HepG2 (cell line): Measurements from ENCODE around the gene SPRR4. TPM values are rescaled to one million over a fixed set of nuclear protein-coding genes. Genes with fewer than 3 reads are reported as not detected.
A peak's percentile ranks its signal among the peaks of the same experiment; 100 is the strongest.

Experiments
- NR2F1 ChIP-seq, 2 experiments: fragments of 450-650 bp in 1 of 2; formaldehyde crosslinking in 1 of 2; IDR thresholded peaks; 2 replicates each; pipeline versions ENCODE4 v1.5.0 to v1.6.1; 2016 to 2020; ENCODE audit warnings: mild to moderate bottlenecking in 1 of 2, missing compliant biosample characterization in 1 of 2, missing genetic modification reagents in 1 of 2, moderate library complexity in 1 of 2
- RXRB ChIP-seq: IDR thresholded peaks from 2 replicates; pipeline ENCODE4 v1.6.1; 2016; ENCODE audit warnings: borderline replicate concordance, missing genetic modification reagents, missing compliant biosample characterization
- SMC3 ChIP-seq: IDR thresholded peaks from 2 replicates; pipeline ENCODE4 v1.6.1; 2011; ENCODE audit warnings: low read length, improper control_type of control experiment
- ZBTB1 ChIP-seq: sonication (generic); formaldehyde crosslinking; IDR thresholded peaks from 2 replicates; pipeline ENCODE4 v1.4.0; 2020; ENCODE audit warnings: missing genetic modification reagents, borderline replicate concordance
- ZKSCAN8 ChIP-seq: IDR thresholded peaks from 2 replicates; pipeline ENCODE4 v1.6.1; 2016; ENCODE audit warnings: borderline replicate concordance, missing genetic modification reagents, missing compliant biosample characterization
- ZNF333 ChIP-seq: sonication (generic); formaldehyde crosslinking; IDR thresholded peaks from 2 replicates; pipeline ENCODE4 v1.4.0; 2020; ENCODE audit warnings: mild to moderate bottlenecking, missing genetic modification reagents, borderline replicate concordance
- ZNF350 ChIP-seq: sonication (generic); formaldehyde crosslinking; IDR thresholded peaks from 2 replicates; pipeline ENCODE4 v1.4.0; 2020; ENCODE audit warnings: mild to moderate bottlenecking, low read depth, missing genetic modification reagents, borderline replicate concordance
- ZNF619 ChIP-seq: sonication (generic); formaldehyde crosslinking; IDR thresholded peaks from 2 replicates; pipeline ENCODE4 v1.4.0; 2020; ENCODE audit warnings: mild to moderate bottlenecking, missing genetic modification reagents
- ZNF737 ChIP-seq: sonication (generic); formaldehyde crosslinking; IDR thresholded peaks from 2 replicates; pipeline ENCODE4 v1.5.0; 2020; ENCODE audit warnings: missing genetic modification reagents, mild to moderate bottlenecking, borderline replicate concordance
- polyA plus RNA-seq, 8 experiments: library from polyadenylated mRNA; depleted of rRNA in 3 of 8; stranded (reverse) in 7 of 8; unstranded in 1 of 8; fragments of >200 nt; fragmentation: Illumina TruSeq in 4 of 8; extraction: Trizol in 4 of 8; gene quantifications; 2 replicates each; pipeline versions ENCODE4 v1.2.1 to v1.2.3, GENCODE V29; 2011 to 2016; ENCODE audit warnings: low read depth in 4 of 8, missing spikeins in 1 of 8, mixed read lengths in 1 of 8; ENCODE audit not compliant: insufficient read depth in 1 of 8
- total RNA-seq, 5 experiments: library from RNA; depleted of rRNA; stranded (reverse); fragments of >200 nt; fragmentation: Illumina TruSeq; extraction: Trizol; gene quantifications; 2 replicates each; pipeline ENCODE4 v1.2.3, GENCODE V29; 2016; ENCODE audit warnings: low read depth in 1 of 5
- TF ChIP-seq, protein P1 (sequence below): sonication (generic); formaldehyde crosslinking; IDR thresholded peaks from 2 replicates; pipeline ENCODE4 v1.5.1; 2020; ENCODE audit warnings: mild to moderate bottlenecking, missing genetic modification reagents, moderate library complexity
- TF ChIP-seq, protein P2 (sequence below): sonication (generic); formaldehyde crosslinking; IDR thresholded peaks from 2 replicates; pipeline ENCODE4 v1.8.0; 2022; ENCODE audit warnings: missing genetic modification reagents, low read depth, mild to moderate bottlenecking, borderline replicate concordance
- TF ChIP-seq, protein P3 (sequence below): sonication (generic); formaldehyde crosslinking; IDR thresholded peaks from 2 replicates; pipeline ENCODE4 v1.8.0; 2022; ENCODE audit warnings: mild to moderate bottlenecking, missing genetic modification reagents
- TF ChIP-seq, protein P4 (sequence below): sonication (generic); formaldehyde crosslinking; IDR thresholded peaks from 2 replicates; pipeline ENCODE4 v1.8.0; 2022; ENCODE audit warnings: mild to moderate bottlenecking, missing genetic modification reagents; ENCODE audit not compliant: insufficient replicate concordance

The SPRR4 gene
- total and polyA plus RNA-seq, 2 of the 13 experiments (the other 11 are each of a cell fraction or from before 2014, with no cell fraction given), result not detected

DNA sequence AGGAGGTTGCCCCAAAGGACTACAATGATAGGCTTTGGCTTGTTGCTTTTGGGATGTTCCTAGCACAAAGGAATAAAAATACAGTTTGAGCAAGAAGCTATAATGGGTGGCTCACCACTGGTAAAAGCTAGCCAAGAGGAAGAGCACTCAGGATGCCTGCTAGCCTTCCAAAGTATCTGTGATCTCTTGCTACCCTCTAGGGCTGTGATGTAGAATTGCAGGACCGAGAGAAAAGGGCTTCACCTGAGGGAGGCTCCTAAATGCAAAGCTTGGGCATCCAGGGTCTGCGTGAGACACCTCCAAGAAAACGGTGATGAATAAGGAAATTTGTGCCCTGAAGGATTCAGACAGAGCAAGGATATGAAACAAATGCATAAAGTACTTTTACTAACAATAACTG, 44.4 kb upstream of the SPRR4 start (continued):
- TF ChIP-seq SMC3 (peak; percentile 23; the same call in 1 of the 2 replicates), ZBTB1 (CRISPR knock-in tag) (no peak), ZNF737 (CRISPR knock-in tag) (no peak), ZNF333 (CRISPR knock-in tag) (no peak), NR2F1 (CRISPR knock-in tag; IDR thresholded peaks at IDR 0.05) (no peak), ZKSCAN8 (CRISPR knock-in tag) (no peak), ZNF619 (CRISPR knock-in tag) (no peak), ZNF350 (CRISPR knock-in tag) (no peak), RXRB (CRISPR knock-in tag) (no peak)
- TF ChIP-seq, protein P1, sequence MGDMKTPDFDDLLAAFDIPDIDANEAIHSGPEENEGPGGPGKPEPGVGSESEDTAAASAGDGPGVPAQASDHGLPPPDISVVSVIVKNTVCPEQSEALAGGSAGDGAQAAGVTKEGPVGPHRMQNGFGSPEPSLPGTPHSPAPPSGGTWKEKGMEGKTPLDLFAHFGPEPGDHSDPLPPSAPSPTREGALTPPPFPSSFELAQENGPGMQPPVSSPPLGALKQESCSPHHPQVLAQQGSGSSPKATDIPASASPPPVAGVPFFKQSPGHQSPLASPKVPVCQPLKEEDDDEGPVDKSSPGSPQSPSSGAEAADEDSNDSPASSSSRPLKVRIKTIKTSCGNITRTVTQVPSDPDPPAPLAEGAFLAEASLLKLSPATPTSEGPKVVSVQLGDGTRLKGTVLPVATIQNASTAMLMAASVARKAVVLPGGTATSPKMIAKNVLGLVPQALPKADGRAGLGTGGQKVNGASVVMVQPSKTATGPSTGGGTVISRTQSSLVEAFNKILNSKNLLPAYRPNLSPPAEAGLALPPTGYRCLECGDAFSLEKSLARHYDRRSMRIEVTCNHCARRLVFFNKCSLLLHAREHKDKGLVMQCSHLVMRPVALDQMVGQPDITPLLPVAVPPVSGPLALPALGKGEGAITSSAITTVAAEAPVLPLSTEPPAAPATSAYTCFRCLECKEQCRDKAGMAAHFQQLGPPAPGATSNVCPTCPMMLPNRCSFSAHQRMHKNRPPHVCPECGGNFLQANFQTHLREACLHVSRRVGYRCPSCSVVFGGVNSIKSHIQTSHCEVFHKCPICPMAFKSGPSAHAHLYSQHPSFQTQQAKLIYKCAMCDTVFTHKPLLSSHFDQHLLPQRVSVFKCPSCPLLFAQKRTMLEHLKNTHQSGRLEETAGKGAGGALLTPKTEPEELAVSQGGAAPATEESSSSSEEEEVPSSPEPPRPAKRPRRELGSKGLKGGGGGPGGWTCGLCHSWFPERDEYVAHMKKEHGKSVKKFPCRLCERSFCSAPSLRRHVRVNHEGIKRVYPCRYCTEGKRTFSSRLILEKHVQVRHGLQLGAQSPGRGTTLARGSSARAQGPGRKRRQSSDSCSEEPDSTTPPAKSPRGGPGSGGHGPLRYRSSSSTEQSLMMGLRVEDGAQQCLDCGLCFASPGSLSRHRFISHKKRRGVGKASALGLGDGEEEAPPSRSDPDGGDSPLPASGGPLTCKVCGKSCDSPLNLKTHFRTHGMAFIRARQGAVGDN (CRISPR knock-in tag), result no peak
- TF ChIP-seq, protein P2, sequence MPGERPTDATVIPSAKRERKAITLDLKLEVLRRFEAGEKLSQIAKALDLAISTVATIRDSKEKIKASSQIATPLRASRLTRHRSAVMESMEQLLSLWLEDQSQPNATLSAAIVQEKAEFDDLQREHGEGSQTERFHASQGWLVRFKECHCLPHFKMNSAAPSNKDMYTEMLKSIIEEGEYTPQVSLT (CRISPR knock-in tag), result no peak
- TF ChIP-seq, protein P3, sequence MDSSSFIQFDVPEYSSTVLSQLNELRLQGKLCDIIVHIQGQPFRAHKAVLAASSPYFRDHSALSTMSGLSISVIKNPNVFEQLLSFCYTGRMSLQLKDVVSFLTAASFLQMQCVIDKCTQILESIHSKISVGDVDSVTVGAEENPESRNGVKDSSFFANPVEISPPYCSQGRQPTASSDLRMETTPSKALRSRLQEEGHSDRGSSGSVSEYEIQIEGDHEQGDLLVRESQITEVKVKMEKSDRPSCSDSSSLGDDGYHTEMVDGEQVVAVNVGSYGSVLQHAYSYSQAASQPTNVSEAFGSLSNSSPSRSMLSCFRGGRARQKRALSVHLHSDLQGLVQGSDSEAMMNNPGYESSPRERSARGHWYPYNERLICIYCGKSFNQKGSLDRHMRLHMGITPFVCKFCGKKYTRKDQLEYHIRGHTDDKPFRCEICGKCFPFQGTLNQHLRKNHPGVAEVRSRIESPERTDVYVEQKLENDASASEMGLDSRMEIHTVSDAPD (CRISPR knock-in tag), result no peak
- TF ChIP-seq, protein P4, sequence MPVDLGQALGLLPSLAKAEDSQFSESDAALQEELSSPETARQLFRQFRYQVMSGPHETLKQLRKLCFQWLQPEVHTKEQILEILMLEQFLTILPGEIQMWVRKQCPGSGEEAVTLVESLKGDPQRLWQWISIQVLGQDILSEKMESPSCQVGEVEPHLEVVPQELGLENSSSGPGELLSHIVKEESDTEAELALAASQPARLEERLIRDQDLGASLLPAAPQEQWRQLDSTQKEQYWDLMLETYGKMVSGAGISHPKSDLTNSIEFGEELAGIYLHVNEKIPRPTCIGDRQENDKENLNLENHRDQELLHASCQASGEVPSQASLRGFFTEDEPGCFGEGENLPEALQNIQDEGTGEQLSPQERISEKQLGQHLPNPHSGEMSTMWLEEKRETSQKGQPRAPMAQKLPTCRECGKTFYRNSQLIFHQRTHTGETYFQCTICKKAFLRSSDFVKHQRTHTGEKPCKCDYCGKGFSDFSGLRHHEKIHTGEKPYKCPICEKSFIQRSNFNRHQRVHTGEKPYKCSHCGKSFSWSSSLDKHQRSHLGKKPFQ, result no peak
